ENCODE measurements around the gene REG1A. TPM values are rescaled to one million over a fixed set of nuclear protein-coding genes. Genes with fewer than 3 reads are reported as not detected.

REG1A gene
- total and polyA plus RNA-seq, 4 donors = 0.33 to 0.98 TPM; not detected in 2

DNA sequence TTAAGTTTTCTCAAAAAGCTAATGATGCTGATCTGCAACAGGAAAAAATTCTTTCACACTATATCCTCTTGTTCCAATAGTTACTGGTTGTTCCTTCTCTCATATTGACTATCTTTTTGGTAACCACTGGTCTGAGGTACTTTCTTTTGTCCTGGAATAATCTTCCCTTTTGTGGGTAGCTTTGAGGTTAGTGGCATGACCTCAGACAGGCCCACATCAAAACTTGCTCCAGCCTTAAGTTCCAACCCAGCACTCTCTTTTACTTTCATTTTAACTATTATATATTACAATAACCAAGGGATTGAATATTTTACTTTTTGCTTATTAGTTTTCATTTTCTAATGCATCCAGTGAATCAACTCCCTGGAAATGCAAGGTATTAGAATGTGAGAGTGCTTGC is 9.5 kb downstream of the REG1A start:
- no peak overlapping the region for H3K27ac ChIP-seq (ENCODE audit: low read depth in 1 of 2, low read length in 2 of 2)

DNA sequence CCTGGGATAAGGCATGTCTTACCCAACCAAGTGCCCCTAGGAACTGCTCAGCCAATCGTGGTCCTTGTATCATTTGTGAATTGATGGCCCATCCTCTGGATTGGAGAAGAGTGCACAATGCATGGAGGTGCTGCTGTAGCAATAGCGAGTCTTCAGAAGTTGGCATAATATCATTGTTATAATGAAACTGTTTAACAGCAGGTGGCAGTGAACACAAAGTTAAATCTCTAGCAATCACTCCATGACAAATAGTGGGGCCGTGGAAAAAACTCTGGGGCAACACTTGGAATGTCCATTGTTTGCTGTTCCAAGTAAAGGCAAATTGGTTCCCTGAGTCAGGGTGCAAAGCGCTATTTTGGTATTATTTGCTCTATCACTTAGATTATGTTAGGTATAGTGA is 11.4 kb downstream of the REG1A start:
- WGBS = 69% methylated on average over 4 of the region's 4 CpGs
- no peak for DNase-seq (ENCODE audit: low spot score)
- Histone ChIP-seq H3K9ac (ENCODE audit: low read depth in 1 of 2, low read length in 2 of 2) (no peak overlapping the region), H3K4me3 (ENCODE audit: low read depth in 1 of 3, low read length in 3 of 3) (no peak overlapping the region), H3K27ac (ENCODE audit: low read depth in 1 of 2, low read length in 2 of 2) (no peak overlapping the region), H3K9me3 (ENCODE audit: control insufficient read depth in 4 of 4, low read length in 3 of 4) (no peaks in the 10 kb centered on the region), H3K36me3 (ENCODE audit: control insufficient read depth in 4 of 4, insufficient read depth in 3 of 4, low read depth in 1 of 4, low read length in 3 of 4) (no peaks in the 10 kb centered on the region), H3K4me1 (ENCODE audit: control insufficient read depth in 4 of 4, insufficient read depth in 4 of 4, low read length in 3 of 4) (no peaks in the 10 kb centered on the region), H3K27me3 (ENCODE audit: control insufficient read depth in 4 of 4, insufficient read depth in 4 of 4, low read length in 3 of 4) (peaks cover 0 to 2% (median 0%) of the 10 kb centered on the region in 4 donors)
- TF ChIP-seq, protein P1, sequence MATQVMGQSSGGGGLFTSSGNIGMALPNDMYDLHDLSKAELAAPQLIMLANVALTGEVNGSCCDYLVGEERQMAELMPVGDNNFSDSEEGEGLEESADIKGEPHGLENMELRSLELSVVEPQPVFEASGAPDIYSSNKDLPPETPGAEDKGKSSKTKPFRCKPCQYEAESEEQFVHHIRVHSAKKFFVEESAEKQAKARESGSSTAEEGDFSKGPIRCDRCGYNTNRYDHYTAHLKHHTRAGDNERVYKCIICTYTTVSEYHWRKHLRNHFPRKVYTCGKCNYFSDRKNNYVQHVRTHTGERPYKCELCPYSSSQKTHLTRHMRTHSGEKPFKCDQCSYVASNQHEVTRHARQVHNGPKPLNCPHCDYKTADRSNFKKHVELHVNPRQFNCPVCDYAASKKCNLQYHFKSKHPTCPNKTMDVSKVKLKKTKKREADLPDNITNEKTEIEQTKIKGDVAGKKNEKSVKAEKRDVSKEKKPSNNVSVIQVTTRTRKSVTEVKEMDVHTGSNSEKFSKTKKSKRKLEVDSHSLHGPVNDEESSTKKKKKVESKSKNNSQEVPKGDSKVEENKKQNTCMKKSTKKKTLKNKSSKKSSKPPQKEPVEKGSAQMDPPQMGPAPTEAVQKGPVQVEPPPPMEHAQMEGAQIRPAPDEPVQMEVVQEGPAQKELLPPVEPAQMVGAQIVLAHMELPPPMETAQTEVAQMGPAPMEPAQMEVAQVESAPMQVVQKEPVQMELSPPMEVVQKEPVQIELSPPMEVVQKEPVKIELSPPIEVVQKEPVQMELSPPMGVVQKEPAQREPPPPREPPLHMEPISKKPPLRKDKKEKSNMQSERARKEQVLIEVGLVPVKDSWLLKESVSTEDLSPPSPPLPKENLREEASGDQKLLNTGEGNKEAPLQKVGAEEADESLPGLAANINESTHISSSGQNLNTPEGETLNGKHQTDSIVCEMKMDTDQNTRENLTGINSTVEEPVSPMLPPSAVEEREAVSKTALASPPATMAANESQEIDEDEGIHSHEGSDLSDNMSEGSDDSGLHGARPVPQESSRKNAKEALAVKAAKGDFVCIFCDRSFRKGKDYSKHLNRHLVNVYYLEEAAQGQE (IDR thresholded peaks at IDR 0.05) = no peak
- no peak for TF ChIP-seq GABPA (IDR thresholded peaks at IDR 0.05 in 1 of 2, conservative IDR thresholded peaks at IDR 0.05 in 1 of 2)
- no peak for TF ChIP-seq FOXA1 (IDR thresholded peaks at IDR 0.05)
- TF ChIP-seq, protein P2, sequence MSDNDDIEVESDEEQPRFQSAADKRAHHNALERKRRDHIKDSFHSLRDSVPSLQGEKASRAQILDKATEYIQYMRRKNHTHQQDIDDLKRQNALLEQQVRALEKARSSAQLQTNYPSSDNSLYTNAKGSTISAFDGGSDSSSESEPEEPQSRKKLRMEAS (IDR thresholded peaks at IDR 0.05) = no peak
- TF ChIP-seq EGR1 (IDR thresholded peaks at IDR 0.05; ENCODE audit: low read depth in 2 of 2) = no peak
- no peak for TF ChIP-seq FOXA2 (IDR thresholded peaks at IDR 0.05)
- no peak for TF ChIP-seq SP1 (IDR thresholded peaks at IDR 0.05)
- TF ChIP-seq, protein P3, sequence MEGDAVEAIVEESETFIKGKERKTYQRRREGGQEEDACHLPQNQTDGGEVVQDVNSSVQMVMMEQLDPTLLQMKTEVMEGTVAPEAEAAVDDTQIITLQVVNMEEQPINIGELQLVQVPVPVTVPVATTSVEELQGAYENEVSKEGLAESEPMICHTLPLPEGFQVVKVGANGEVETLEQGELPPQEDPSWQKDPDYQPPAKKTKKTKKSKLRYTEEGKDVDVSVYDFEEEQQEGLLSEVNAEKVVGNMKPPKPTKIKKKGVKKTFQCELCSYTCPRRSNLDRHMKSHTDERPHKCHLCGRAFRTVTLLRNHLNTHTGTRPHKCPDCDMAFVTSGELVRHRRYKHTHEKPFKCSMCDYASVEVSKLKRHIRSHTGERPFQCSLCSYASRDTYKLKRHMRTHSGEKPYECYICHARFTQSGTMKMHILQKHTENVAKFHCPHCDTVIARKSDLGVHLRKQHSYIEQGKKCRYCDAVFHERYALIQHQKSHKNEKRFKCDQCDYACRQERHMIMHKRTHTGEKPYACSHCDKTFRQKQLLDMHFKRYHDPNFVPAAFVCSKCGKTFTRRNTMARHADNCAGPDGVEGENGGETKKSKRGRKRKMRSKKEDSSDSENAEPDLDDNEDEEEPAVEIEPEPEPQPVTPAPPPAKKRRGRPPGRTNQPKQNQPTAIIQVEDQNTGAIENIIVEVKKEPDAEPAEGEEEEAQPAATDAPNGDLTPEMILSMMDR (IDR thresholded peaks at IDR 0.05; ENCODE audit: low read depth, low read length, missing input control) = no peak
- TF ChIP-seq RAD21 (IDR thresholded peaks at IDR 0.05) = no peak
- TF ChIP-seq TAF1 (conservative IDR thresholded peaks at IDR 0.05) = no peak
- no peak for TF ChIP-seq RXRA (IDR thresholded peaks at IDR 0.05)
- TF ChIP-seq, protein P4, sequence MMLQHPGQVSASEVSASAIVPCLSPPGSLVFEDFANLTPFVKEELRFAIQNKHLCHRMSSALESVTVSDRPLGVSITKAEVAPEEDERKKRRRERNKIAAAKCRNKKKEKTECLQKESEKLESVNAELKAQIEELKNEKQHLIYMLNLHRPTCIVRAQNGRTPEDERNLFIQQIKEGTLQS (IDR thresholded peaks at IDR 0.05) = no peak
- no peak for TF ChIP-seq JUND (IDR thresholded peaks at IDR 0.05)
- no peak for TF ChIP-seq HNF4A (conservative IDR thresholded peaks at IDR 0.05)
- TF ChIP-seq, protein P5, sequence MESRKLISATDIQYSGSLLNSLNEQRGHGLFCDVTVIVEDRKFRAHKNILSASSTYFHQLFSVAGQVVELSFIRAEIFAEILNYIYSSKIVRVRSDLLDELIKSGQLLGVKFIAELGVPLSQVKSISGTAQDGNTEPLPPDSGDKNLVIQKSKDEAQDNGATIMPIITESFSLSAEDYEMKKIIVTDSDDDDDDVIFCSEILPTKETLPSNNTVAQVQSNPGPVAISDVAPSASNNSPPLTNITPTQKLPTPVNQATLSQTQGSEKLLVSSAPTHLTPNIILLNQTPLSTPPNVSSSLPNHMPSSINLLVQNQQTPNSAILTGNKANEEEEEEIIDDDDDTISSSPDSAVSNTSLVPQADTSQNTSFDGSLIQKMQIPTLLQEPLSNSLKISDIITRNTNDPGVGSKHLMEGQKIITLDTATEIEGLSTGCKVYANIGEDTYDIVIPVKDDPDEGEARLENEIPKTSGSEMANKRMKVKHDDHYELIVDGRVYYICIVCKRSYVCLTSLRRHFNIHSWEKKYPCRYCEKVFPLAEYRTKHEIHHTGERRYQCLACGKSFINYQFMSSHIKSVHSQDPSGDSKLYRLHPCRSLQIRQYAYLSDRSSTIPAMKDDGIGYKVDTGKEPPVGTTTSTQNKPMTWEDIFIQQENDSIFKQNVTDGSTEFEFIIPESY (IDR thresholded peaks at IDR 0.05) = no peak
- TF ChIP-seq YY1 (IDR thresholded peaks at IDR 0.05) = no peak
- no peak for TF ChIP-seq HNF4G (IDR thresholded peaks at IDR 0.05)
- no peak for TF ChIP-seq NR2F2 (IDR thresholded peaks at IDR 0.05)

More for the DNA sequence above, 9.5 kb downstream of the REG1A start:
- TF ChIP-seq, protein P2 (IDR thresholded peaks at IDR 0.05) = no peak
- TF ChIP-seq EGR1 (IDR thresholded peaks at IDR 0.05; ENCODE audit: low read depth in 2 of 2) (no peak), FOXA1 (IDR thresholded peaks at IDR 0.05) (no peak)
- Histone ChIP-seq H3K36me3 (ENCODE audit: control insufficient read depth in 4 of 4, insufficient read depth in 3 of 4, low read depth in 1 of 4, low read length in 3 of 4) (no peaks in the 10 kb centered on the region), H3K4me1 (ENCODE audit: control insufficient read depth in 4 of 4, insufficient read depth in 4 of 4, low read length in 3 of 4) (no peaks in the 10 kb centered on the region), H3K9ac (ENCODE audit: low read depth in 1 of 2, low read length in 2 of 2) (no peak overlapping the region), H3K9me3 (ENCODE audit: control insufficient read depth in 4 of 4, low read length in 3 of 4) (no peaks in the 10 kb centered on the region), H3K27me3 (ENCODE audit: control insufficient read depth in 4 of 4, insufficient read depth in 4 of 4, low read length in 3 of 4) (peaks cover 0 to 4% (median 0%) of the 10 kb centered on the region in 4 donors), H3K4me3 (ENCODE audit: low read depth in 1 of 3, low read length in 3 of 3) (no peak overlapping the region)
- DNase-seq (ENCODE audit: low spot score) = no peak
